Endothelial cell of umbilical vein (primary cell): ENCODE results near the gene TNFRSF8.

Experiments
- EZH2 ChIP-seq: IDR thresholded peaks from 2 replicates; pipeline ENCODE4 v1.6.1; 2012; ENCODE audit warnings: borderline replicate concordance, low read depth, mild to moderate bottlenecking, moderate library complexity, low read length, inconsistent platforms; ENCODE audit not compliant: severe bottlenecking
- JUN ChIP-seq: IDR thresholded peaks from 2 replicates; pipeline ENCODE4 v1.6.1; 2011; ENCODE audit warnings: borderline replicate concordance, low read depth; ENCODE audit not compliant: insufficient read length, insufficient read depth
- MYC ChIP-seq: IDR thresholded peaks from one replicate; pipeline ENCODE4 v1.6.1; 2011; ENCODE audit warnings: mild to moderate bottlenecking, low read depth, low read length
- POLR2A ChIP-seq: IDR thresholded peaks from 2 replicates; pipeline ENCODE4 v1.6.1; 2012; ENCODE audit warnings: low read depth, mild to moderate bottlenecking, control low read depth, low read length
- POLR2AphosphoS5 ChIP-seq: IDR thresholded peaks from 2 replicates; pipeline ENCODE4 v1.6.1; 2012; ENCODE audit warnings: low read depth, mild to moderate bottlenecking, control low read depth, low read length, moderate library complexity; ENCODE audit not compliant: insufficient read depth
- TF ChIP-seq, protein P1 (sequence below), 2 donors: IDR thresholded peaks; 1 replicate in 1 of 2; 2 replicates in 1 of 2; pipeline ENCODE4 v1.5.1; 2011; ENCODE audit warnings: low read length in 2 of 2, mild to moderate bottlenecking in 2 of 2, moderate library complexity in 2 of 2, control low read depth in 1 of 2, inconsistent platforms in 1 of 2, low read depth in 1 of 2; ENCODE audit not compliant: insufficient read depth in 1 of 2; ENCODE audit errors: extremely low read depth in 1 of 2
- TF ChIP-seq, protein P2 (sequence below): IDR thresholded peaks from 2 replicates; pipeline ENCODE4 v1.6.1; 2011; ENCODE audit not compliant: insufficient read depth, insufficient read length

- TF ChIP-seq, protein P1, sequence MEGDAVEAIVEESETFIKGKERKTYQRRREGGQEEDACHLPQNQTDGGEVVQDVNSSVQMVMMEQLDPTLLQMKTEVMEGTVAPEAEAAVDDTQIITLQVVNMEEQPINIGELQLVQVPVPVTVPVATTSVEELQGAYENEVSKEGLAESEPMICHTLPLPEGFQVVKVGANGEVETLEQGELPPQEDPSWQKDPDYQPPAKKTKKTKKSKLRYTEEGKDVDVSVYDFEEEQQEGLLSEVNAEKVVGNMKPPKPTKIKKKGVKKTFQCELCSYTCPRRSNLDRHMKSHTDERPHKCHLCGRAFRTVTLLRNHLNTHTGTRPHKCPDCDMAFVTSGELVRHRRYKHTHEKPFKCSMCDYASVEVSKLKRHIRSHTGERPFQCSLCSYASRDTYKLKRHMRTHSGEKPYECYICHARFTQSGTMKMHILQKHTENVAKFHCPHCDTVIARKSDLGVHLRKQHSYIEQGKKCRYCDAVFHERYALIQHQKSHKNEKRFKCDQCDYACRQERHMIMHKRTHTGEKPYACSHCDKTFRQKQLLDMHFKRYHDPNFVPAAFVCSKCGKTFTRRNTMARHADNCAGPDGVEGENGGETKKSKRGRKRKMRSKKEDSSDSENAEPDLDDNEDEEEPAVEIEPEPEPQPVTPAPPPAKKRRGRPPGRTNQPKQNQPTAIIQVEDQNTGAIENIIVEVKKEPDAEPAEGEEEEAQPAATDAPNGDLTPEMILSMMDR (IDR thresholded peaks at IDR 0.05; ENCODE audit: extremely low read depth in 1 of 2, insufficient read depth in 1 of 2, low read depth in 1 of 2, low read length in 2 of 2), result no peak
- no peak for TF ChIP-seq EZH2
- TF ChIP-seq POLR2AphosphoS5, result no peak
- no peak for TF ChIP-seq POLR2A
- TF ChIP-seq, protein P2, sequence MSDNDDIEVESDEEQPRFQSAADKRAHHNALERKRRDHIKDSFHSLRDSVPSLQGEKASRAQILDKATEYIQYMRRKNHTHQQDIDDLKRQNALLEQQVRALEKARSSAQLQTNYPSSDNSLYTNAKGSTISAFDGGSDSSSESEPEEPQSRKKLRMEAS, result no peak
- no peak for TF ChIP-seq MYC
- no peak for TF ChIP-seq JUN
Measured at GRCh38 chr1:12144969-12145368, 81.9 kb downstream of the TNFRSF8 start.
